Frontal cortex (tissue), 4 donors: ENCODE measurements around the gene UBALD1. TPM values are rescaled to one million over a fixed set of nuclear protein-coding genes. Genes with fewer than 3 reads are reported as not detected.

Experiments
- DNase-seq, 2 donors: peaks; one replicate each; pipeline ENCODE4 v3.0.0; 2012; ENCODE audit warnings: low spot score in 2 of 2
- FAIRE-seq: peaks from 2 replicates; lab custom pipeline; 2012; peaks lifted over from hg19 to GRCh38; lab: Jason Lieb, UNC
- total RNA-seq: library from RNA; depleted of rRNA; stranded (reverse); fragments of >200 nt; gene quantifications from one replicate; pipeline ENCODE4 v1.2.3, GENCODE V29; 2014
- donor health status: control.
- donor health status: control.
- donor health status: control.

UBALD1 gene
- total RNA-seq, 1 donor from 2014 or later: 1.6 TPM

DNA sequence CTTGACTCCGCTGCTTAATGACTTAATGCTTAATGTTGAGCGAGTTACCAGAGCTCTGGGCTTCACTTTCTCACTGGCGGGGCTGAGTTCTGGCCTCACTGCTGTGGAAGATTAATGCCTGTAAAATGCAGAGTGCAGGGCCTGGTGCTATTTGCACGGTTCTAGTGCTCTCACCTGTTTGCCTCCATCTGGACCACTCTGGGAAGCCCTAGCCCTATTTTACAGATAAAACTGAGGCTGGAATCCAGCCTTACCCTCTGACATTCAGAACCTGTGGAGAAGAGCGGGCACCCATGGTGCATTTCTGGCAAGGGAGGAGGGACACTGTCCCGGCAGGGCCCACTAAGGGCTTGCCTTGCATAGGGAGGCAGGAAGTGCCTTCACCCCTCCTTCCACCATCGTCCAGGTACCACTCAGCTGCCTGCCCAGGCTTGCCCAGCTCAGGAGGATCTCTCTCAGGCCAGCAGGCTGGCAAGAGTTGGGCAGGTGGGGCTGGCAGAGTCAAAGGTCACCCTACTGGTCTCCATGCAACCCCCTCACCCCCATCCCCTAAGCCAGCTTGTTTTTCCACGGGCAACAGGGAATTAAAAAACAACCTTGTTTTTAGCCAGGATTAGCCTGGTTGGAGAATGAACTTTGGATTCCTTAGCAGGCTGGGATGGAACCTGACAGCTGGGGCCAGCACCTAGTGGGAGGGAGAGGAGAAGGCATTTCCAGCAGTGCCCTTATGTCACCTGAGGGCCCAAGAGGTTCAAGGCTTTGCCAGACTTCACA, 4.1 kb upstream of the UBALD1 start:
- FAIRE-seq (no peak), DNase-seq (no peak)

DNA sequence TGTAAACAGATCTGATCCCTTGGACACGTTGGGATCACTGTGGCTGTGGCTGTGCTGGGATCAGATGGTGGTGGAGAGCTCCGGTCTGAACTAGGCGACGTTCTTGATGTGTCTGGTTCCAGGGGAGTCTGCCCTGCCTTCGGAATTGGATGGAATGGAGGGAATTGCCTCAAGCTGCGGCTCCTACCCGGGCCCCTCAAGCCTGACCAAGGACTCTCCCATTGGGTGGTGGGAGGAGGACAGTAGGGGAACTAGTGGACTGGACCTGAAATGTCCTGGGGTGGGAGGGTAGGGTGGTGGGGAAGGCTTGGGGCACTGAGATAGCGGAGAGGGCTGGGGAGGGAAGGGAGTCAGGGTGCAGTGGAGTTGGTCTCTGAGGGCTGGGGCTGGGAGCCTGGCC, 3.2 kb upstream of the UBALD1 start:
- DNase-seq (no peak), FAIRE-seq (no peak)

GRCh38 chr16:4616047-4616811, 1.5 kb upstream of the UBALD1 start:
- DNase-seq (peak; percentile 98), FAIRE-seq (peak; percentile 3)

DNA sequence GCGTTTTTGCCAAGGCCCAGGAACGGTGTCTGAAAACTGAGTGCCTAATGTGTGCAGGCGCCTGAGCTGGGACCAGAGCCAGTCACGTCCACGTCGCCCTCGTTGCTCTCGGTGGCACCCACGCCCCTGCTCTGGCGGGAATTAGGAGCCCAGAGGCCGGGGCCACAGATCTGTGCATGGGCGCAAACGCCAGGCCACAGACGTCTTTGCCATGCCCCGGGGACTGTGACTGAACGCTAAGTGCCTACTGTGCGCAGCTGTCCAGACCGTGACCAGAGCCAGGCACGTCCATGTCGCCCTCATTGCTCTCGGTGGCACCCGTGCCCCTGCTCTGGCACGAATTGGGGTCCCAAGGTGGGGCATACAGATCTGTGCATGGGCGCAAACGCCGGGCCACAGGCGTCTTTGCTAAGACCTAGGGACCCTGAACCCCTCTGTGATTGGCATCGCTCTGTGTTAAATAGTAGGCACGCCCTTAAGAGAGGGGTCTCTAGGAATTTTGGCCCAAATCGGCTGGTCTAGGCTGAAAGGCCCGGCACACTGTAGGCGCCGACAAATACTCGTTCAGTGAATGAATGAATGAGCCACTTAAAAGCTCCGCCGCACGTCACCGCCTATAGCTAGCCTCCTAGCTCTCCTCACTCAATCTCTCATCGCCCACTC, 827 bp upstream of the UBALD1 start:
- DNase-seq (peak in 1 of 2 donors; percentile 24), FAIRE-seq (no peak)

- no peak for FAIRE-seq
- no peak for DNase-seq
Observed at GRCh38 chr16:4613636-4614570, 785 bp downstream of the UBALD1 start.

DNA sequence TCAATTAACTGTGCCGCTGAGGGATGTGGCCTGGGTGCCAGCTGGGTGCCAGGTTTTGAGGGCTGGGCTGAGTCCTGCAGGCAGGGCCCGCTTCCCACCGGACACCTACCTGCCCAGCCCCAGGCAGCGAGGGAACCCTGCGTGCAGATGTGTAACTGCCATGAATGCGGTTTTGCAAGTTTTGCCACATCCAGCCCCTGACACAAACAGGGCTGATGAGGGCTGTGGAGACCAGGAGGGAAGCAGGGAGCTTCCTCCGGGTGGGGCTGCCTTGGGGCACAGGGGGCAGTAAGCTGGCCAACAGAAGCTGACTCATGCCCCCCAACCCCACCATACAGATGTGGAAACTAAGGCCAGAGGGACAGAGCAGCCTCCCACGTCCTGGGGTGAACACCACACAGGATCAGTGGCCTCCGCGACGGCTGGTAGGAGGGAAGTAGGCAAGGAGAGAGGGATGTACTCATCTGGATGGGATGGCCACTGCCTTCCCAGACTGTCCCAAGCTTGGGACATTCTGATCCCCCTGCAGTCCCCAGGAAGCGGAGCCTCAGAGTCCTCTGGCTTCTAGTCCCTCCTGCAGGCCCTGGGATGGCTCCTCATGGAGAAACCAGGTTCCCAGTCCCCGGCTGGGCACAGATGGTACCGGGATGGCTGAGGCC, 1.6 kb downstream of the UBALD1 start:
- FAIRE-seq: no peak
- DNase-seq: no peak

DNA sequence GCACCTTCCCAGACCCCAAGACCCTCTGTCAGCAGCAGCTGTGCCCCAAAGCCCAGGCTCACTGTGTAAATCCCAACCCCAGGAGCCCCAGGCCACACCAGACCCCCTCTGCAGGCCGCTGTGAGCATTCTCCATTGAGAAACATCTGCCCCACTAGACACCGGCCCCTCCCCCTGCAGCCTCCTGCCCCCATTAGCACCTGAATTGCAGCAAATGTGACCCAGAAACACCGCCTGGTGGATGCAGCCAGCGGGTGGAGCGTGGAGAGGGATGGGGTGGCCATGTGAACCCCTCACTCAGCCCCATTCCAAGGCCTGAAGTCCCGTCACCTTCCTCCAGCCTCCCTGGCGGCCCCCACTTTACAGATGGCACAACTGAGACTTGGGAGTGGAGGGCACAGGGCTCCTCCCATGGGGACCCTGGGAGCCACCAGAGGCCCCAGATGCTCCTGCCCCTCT, 2.2 kb downstream of the UBALD1 start:
- no peak for FAIRE-seq
- no peak for DNase-seq

DNA sequence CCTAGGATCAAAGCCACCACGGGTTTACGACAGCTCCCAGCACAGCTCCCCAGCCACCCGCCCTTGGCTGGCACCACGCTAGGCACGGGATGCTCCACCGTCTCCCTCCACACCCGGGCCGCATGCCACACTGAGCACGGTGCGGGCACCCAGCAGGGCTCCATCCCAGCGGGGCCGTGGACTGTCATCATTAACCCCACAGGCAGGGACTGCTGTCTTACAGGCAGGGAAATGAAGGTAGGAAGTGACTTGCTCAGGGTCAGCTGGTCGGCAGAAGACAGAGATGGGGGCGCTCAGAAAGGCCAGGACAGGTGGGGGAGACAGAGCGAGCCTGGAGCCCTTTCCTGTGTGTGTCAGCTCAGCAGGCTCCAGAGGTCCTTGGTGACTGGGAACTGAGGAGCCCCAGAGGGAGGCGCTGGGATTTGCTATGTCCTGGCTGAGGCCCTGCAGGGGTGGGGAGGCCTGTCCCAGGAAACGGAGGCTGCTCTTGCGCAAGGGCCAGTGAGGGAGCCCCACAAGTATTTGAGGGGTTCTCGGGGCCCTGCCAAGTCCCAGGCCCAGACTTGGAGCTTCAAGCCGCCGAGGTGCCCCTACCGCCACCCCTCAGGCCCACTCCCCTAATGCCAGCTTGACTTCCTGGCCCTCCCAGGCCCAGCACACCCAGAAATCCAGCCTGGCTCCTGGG, 3.2 kb downstream of the UBALD1 start:
- FAIRE-seq: no peak
- DNase-seq: no peak

- FAIRE-seq (no peak), DNase-seq (no peak)
Observed at GRCh38 chr16:4610011-4611005, 4.4 kb downstream of the UBALD1 start.

DNA sequence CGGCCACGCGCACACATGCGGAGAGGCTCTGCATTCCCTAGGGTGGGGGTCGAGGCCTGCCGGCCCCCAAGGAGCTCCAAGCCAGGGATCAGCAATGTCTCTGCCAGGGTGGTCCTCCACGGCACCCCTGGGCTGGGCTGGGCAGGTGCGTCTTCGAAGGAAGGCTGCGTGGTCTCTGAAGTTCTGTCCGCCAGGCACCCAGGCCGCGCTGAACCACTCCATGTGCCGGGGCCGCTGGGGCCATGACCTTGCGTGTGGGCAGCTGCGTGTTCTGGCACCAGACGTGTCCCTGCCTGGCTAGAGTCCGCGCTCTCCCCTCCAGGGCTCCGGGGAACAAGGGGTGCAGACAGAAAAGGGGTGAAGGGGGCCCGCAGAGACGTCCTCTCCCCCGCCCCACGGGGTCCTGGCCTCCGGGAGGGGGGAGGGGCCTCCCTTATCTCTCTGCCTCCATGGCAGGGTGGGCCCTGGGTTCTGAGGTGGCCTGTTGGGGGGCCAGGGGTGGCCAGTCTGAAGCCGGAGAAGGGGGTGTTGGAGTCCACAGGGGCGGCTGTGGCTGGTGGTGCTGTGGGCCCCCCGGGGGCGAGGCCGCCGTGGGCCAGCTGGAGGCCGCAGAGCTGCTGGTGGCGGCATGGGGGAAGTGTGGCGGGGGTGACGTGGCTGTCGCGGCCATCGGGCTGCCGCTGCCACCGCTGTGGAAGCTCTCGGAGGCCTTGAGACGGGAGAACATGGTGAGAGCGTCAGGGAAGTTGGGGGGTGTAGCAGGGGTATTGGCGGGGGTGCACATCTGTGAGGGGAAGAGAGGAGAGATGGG, 5.3 kb downstream of the UBALD1 start:
- peak in 1 of 2 donors; percentile 14 for DNase-seq
- FAIRE-seq: no peak

- FAIRE-seq (no peak), DNase-seq (no peak)
Observed at GRCh38 chr16:4608704-4608980, 6.0 kb downstream of the UBALD1 start.

GRCh38 chr16:4607841-4608703, 6.6 kb downstream of the UBALD1 start:
- FAIRE-seq (no peak), DNase-seq (no peak)

- FAIRE-seq (no peak), DNase-seq (no peak)
Observed at GRCh38 chr16:4606354-4606753, 8.3 kb downstream of the UBALD1 start.

DNA sequence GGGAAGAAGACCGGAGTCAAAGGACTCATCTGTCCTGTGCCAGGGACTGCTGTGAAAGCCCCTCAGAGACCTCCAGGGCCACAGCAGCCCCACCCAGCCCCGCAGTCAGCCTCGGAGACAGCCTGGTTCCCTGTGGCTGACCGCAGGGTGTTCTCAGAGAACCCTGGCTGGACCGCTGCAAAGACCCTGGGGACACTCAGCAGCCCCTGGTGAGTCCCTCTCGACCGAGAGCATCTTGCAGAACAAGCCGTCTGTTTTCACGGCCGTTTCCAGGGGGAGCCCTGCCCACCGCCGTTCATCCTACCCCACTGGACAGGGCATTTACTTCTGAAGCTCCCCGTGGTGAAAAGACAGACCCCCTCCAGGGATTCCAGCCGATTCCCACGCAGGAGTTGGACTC, 10.3 kb downstream of the UBALD1 start:
- no peak for DNase-seq
- no peak for FAIRE-seq

DNA sequence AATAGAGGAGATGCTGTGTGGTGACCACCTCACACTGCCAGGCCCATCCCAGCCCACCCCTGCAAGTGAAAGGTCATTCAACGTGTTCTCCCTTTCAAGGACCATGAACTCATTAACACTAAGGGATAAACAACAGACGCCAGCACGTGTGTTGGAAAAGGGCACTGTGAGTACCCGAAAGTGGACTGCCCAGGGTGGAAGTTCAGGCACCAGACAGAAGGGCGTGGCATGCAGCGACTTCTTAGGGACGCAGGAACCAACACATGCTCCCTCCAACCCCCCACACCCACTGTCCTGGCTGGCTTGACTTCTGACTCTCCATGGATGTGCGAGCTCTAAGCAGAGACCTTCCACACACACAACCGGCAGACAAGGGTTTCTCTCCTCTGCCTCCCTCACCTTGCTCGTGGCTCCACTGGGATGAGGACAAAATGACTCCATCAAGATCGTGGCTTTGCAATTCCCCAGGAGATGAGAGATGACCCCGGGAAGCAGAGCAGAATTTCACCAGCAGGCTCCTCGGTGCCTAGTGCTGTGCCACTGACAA, 11.0 kb downstream of the UBALD1 start:
- no peak for FAIRE-seq

GRCh38 chr16:4602331-4602730, 12.4 kb downstream of the UBALD1 start:
- no peak for FAIRE-seq
- no peak for DNase-seq

More for the DNA sequence above, 11.0 kb downstream of the UBALD1 start:
- DNase-seq: no peak
